ENCODE data around the gene KCNE3. TPM values are rescaled to one million over a fixed set of nuclear protein-coding genes. Genes with fewer than 3 reads are reported as not detected.

Gene KCNE3
- total and polyA plus RNA-seq, 9 of the 15 experiments (the other 6 are each of a cell fraction or from before 2014, with no cell fraction given): 1.6 to 8.7 (median 6.2) TPM

DNA sequence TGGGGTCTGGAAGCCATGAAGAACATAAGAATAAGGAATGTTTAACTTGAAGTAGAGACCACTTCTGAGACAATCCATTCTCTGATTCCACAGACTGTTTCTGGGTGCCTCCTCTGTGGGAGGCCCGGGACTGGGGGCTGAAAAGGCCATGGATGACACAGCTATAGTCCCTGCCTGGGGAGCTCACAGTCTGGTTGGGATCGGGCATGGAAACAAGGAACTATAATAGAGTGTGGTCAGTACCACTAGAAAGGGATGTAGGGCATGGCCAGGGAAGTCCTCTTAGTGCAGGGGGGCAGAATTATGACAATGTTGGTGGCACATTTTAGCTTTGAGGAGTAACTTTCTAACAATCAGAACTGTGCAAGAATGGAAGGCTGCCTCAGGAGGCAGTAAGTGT, 9.2 kb upstream of the KCNE3 start:
- WGBS (ENCODE audit: insufficient coverage, low coverage, missing lambda C conversion rate): 12% methylated on average over 2 of the region's 2 CpGs
- H3K36me3 ChIP-seq (ENCODE audit: control insufficient read depth, insufficient read depth, low read length): no peaks in the 10 kb centered on the region
- no peak overlapping the region for H3K27ac ChIP-seq (ENCODE audit: extremely low read depth, low read depth, low read length)
- H3K79me2 ChIP-seq (ENCODE audit: control insufficient read depth, insufficient read depth, low read length): no peaks in the 10 kb centered on the region
- no peaks in the 10 kb centered on the region for H4K20me1 ChIP-seq (replicated peaks; ENCODE audit: control insufficient read depth, insufficient read depth, low read length)
- TF ChIP-seq ZBTB8A (IDR thresholded peaks at IDR 0.05; ENCODE audit: partially characterized antibody) (no peak), ZZZ3 (IDR thresholded peaks at IDR 0.05) (no peak), U2AF2 (optimal IDR thresholded peaks at IDR 0.05; ENCODE audit: low read depth, low read length) (no peak), ZBED1 (IDR thresholded peaks at IDR 0.05) (no peak), ZNF263 (CRISPR knock-in tag; IDR thresholded peaks at IDR 0.05; ENCODE audit: borderline replicate concordance) (no peak), ATF1 (CRISPR knock-in tag; IDR thresholded peaks at IDR 0.05) (no peak), ATF1 (tag; IDR thresholded peaks at IDR 0.05) (no peak), TEAD2 (tag; IDR thresholded peaks at IDR 0.05) (no peak), MIER1 (IDR thresholded peaks at IDR 0.05; ENCODE audit: low read depth) (no peak), ZNF699 (CRISPR knock-in tag; IDR thresholded peaks at IDR 0.05; ENCODE audit: insufficient replicate concordance) (no peak), BCL6 (CRISPR knock-in tag; IDR thresholded peaks at IDR 0.05) (no peak), ZBTB17 (CRISPR knock-in tag; IDR thresholded peaks at IDR 0.05) (no peak), HDAC3 (IDR thresholded peaks at IDR 0.05; ENCODE audit: borderline replicate concordance, partially characterized antibody) (no peak), ZNF695 (CRISPR knock-in tag; IDR thresholded peaks at IDR 0.05) (no peak)
- TF ChIP-seq, protein P1, sequence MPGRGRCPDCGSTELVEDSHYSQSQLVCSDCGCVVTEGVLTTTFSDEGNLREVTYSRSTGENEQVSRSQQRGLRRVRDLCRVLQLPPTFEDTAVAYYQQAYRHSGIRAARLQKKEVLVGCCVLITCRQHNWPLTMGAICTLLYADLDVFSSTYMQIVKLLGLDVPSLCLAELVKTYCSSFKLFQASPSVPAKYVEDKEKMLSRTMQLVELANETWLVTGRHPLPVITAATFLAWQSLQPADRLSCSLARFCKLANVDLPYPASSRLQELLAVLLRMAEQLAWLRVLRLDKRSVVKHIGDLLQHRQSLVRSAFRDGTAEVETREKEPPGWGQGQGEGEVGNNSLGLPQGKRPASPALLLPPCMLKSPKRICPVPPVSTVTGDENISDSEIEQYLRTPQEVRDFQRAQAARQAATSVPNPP (IDR thresholded peaks at IDR 0.05; ENCODE audit: borderline replicate concordance, insufficient read depth, insufficient read length): no peak
- TF ChIP-seq, protein P2, sequence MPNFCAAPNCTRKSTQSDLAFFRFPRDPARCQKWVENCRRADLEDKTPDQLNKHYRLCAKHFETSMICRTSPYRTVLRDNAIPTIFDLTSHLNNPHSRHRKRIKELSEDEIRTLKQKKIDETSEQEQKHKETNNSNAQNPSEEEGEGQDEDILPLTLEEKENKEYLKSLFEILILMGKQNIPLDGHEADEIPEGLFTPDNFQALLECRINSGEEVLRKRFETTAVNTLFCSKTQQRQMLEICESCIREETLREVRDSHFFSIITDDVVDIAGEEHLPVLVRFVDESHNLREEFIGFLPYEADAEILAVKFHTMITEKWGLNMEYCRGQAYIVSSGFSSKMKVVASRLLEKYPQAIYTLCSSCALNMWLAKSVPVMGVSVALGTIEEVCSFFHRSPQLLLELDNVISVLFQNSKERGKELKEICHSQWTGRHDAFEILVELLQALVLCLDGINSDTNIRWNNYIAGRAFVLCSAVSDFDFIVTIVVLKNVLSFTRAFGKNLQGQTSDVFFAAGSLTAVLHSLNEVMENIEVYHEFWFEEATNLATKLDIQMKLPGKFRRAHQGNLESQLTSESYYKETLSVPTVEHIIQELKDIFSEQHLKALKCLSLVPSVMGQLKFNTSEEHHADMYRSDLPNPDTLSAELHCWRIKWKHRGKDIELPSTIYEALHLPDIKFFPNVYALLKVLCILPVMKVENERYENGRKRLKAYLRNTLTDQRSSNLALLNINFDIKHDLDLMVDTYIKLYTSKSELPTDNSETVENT (CRISPR knock-in tag; IDR thresholded peaks at IDR 0.05): no peak
- TF ChIP-seq, protein P3, sequence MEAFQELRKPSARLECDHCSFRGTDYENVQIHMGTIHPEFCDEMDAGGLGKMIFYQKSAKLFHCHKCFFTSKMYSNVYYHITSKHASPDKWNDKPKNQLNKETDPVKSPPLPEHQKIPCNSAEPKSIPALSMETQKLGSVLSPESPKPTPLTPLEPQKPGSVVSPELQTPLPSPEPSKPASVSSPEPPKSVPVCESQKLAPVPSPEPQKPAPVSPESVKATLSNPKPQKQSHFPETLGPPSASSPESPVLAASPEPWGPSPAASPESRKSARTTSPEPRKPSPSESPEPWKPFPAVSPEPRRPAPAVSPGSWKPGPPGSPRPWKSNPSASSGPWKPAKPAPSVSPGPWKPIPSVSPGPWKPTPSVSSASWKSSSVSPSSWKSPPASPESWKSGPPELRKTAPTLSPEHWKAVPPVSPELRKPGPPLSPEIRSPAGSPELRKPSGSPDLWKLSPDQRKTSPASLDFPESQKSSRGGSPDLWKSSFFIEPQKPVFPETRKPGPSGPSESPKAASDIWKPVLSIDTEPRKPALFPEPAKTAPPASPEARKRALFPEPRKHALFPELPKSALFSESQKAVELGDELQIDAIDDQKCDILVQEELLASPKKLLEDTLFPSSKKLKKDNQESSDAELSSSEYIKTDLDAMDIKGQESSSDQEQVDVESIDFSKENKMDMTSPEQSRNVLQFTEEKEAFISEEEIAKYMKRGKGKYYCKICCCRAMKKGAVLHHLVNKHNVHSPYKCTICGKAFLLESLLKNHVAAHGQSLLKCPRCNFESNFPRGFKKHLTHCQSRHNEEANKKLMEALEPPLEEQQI (IDR thresholded peaks at IDR 0.05): no peak
- TF ChIP-seq, protein P4, sequence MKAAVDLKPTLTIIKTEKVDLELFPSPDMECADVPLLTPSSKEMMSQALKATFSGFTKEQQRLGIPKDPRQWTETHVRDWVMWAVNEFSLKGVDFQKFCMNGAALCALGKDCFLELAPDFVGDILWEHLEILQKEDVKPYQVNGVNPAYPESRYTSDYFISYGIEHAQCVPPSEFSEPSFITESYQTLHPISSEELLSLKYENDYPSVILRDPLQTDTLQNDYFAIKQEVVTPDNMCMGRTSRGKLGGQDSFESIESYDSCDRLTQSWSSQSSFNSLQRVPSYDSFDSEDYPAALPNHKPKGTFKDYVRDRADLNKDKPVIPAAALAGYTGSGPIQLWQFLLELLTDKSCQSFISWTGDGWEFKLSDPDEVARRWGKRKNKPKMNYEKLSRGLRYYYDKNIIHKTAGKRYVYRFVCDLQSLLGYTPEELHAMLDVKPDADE (conservative IDR thresholded peaks at IDR 0.05; ENCODE audit: control insufficient read depth, low read depth, low read length): no peak
- ChIA-PET CTCF (ENCODE audit: low intra/inter-chr PET ratio) (no interaction called here), POLR2A (interaction anchor here (0.6 to 2.2 kb wide), 6 partner anchors 9 to 116 kb away, joined by 3 to 12 read pairs (median 4); partner anchors contain the start of genes LIPT2 and POLD3)
- in situ Hi-C loops (cut with MboI): no loop called here
- H3K27me3 ChIP-seq (ENCODE audit: control insufficient read depth in 2 of 2, insufficient read depth in 2 of 2, low read length in 2 of 2): no peaks in the 10 kb centered on the region; a peak in 1 of 5 replicates
- DNase-seq (ENCODE audit: extremely low read depth in 1 of 4, low spot score in 3 of 4): no peak
- no peaks in the 10 kb centered on the region for H3K9me3 ChIP-seq (replicated peaks; ENCODE audit: control insufficient read depth, insufficient read depth, low read depth, low read length)
- no peak for FAIRE-seq
- peak; percentile 39; the same call in 1 of the 3 replicates for ATAC-seq
- H3K9me1 ChIP-seq (ENCODE audit: control insufficient read depth, insufficient read depth, low read length): no peaks in the 10 kb centered on the region
- H3K4me2 ChIP-seq (ENCODE audit: insufficient read depth, low read length): no peak overlapping the region
- peaks cover 0 to 11% of the 10 kb centered on the region in 2 experiments; a peak in 2 of 5 replicates for H3K4me1 ChIP-seq (replicated peaks in 1 of 2; ENCODE audit: control insufficient read depth in 2 of 2, insufficient read depth in 2 of 2, low read length in 2 of 2)
- H3K4me3 ChIP-seq: no peak overlapping the region
- BruUV-seq (replicated peaks): no TSS peak
- H2AFZ ChIP-seq (ENCODE audit: low read depth, low read length): no peak overlapping the region
- intact Hi-C loops (cut with micrococcal nuclease): no loop called here
- H3K9ac ChIP-seq (ENCODE audit: insufficient read depth in 1 of 2, low read depth in 2 of 2, low read length in 2 of 2): no peak overlapping the region
